HepG2 (cell line): ENCODE results near the gene TCAP. TPM values are rescaled to one million over a fixed set of nuclear protein-coding genes. Genes with fewer than 3 reads are reported as not detected.

Experiments used
- DR1 ChIP-seq: sonication (generic); formaldehyde crosslinking; IDR thresholded peaks from 2 replicates; pipeline ENCODE4 v1.8.0; 2021; ENCODE audit warnings: mild to moderate bottlenecking, missing genetic modification reagents, inconsistent platforms
- IKZF4 ChIP-seq: sonication (generic); formaldehyde crosslinking; IDR thresholded peaks from 2 replicates; pipeline ENCODE4 v1.5.1; 2020; ENCODE audit warnings: borderline replicate concordance, mild to moderate bottlenecking, low read depth, missing genetic modification reagents; ENCODE audit errors: not compliant biosample characterization
- LCORL ChIP-seq, 2 experiments: fragments of 450-650 bp in 1 of 2; sonication (generic) in 1 of 2; formaldehyde crosslinking in 1 of 2; IDR thresholded peaks; 2 replicates each; pipeline versions ENCODE4 v1.5.0 to v1.6.1; 2017 to 2020; ENCODE audit warnings: antibody characterized with exemption in 1 of 2, missing genetic modification reagents in 1 of 2
- NFE2 ChIP-seq: sonication (generic); formaldehyde crosslinking; IDR thresholded peaks from 2 replicates; pipeline ENCODE4 v1.4.0; 2020; ENCODE audit warnings: missing genetic modification reagents
- NFE2L1 ChIP-seq: sonication (generic); formaldehyde crosslinking; IDR thresholded peaks from 2 replicates; pipeline ENCODE4 v1.4.0; 2020; ENCODE audit warnings: missing genetic modification reagents, mild to moderate bottlenecking, borderline replicate concordance
- PCBP1 ChIP-seq: fragments of 200-400 bp; formaldehyde crosslinking; IDR thresholded peaks from 2 replicates; pipeline ENCODE4 v1.6.1; 2017; ENCODE audit warnings: mild to moderate bottlenecking, low read depth, low read length, borderline replicate concordance
- PHF8 ChIP-seq: sonication (generic); formaldehyde crosslinking; IDR thresholded peaks from 2 replicates; pipeline ENCODE4 v1.5.0; 2020; ENCODE audit warnings: missing genetic modification reagents
- RAD21 ChIP-seq: fragments of 450-650 bp; formaldehyde crosslinking; IDR thresholded peaks from 2 replicates; pipeline ENCODE4 v1.5.0; 2020; ENCODE audit warnings: mild to moderate bottlenecking
- ZNF180 ChIP-seq: sonication (generic); formaldehyde crosslinking; IDR thresholded peaks from 2 replicates; pipeline ENCODE4 v1.4.0; 2020; ENCODE audit warnings: low read depth, missing genetic modification reagents, borderline replicate concordance
- ZNF230 ChIP-seq: sonication (generic); formaldehyde crosslinking; IDR thresholded peaks from 2 replicates; pipeline ENCODE4 v1.4.0; 2020; ENCODE audit warnings: mild to moderate bottlenecking, missing genetic modification reagents
- ZNF235 ChIP-seq: sonication (generic); formaldehyde crosslinking; IDR thresholded peaks from 2 replicates; pipeline ENCODE4 v1.8.1; 2023; ENCODE audit warnings: mild to moderate bottlenecking, missing genetic modification reagents, borderline replicate concordance
- ZNF605 ChIP-seq: sonication (generic); formaldehyde crosslinking; IDR thresholded peaks from 2 replicates; pipeline ENCODE4 v1.8.0; 2022; ENCODE audit warnings: mild to moderate bottlenecking, missing genetic modification reagents
- polyA plus RNA-seq, 8 experiments: library from polyadenylated mRNA; depleted of rRNA in 3 of 8; stranded (reverse) in 7 of 8; unstranded in 1 of 8; fragments of >200 nt; fragmentation: Illumina TruSeq in 4 of 8; extraction: Trizol in 4 of 8; gene quantifications; 2 replicates each; pipeline versions ENCODE4 v1.2.1 to v1.2.3, GENCODE V29; 2011 to 2016; ENCODE audit warnings: low read depth in 4 of 8, missing spikeins in 1 of 8, mixed read lengths in 1 of 8; ENCODE audit not compliant: insufficient read depth in 1 of 8
- total RNA-seq, 5 experiments: library from RNA; depleted of rRNA; stranded (reverse); fragments of >200 nt; fragmentation: Illumina TruSeq; extraction: Trizol; gene quantifications; 2 replicates each; pipeline ENCODE4 v1.2.3, GENCODE V29; 2016; ENCODE audit warnings: low read depth in 1 of 5
- TF ChIP-seq, protein P1 (sequence below): sonication (generic); formaldehyde crosslinking; IDR thresholded peaks from 2 replicates; pipeline ENCODE4 v1.5.1; 2020; ENCODE audit warnings: missing genetic modification reagents, mild to moderate bottlenecking, borderline replicate concordance
- TF ChIP-seq, protein P2 (sequence below): sonication (generic); formaldehyde crosslinking; IDR thresholded peaks from 2 replicates; pipeline ENCODE4 v1.4.0; 2020; ENCODE audit warnings: missing genetic modification reagents
- TF ChIP-seq, protein P3 (sequence below), 2 experiments: fragments of 450-650 bp in 1 of 2; sonication (generic) in 1 of 2; formaldehyde crosslinking in 1 of 2; IDR thresholded peaks; 2 replicates each; pipeline versions ENCODE4 v1.6.1 to v1.8.0; 2016 to 2022; ENCODE audit warnings: antibody characterized with exemption in 1 of 2, mild to moderate bottlenecking in 1 of 2, missing genetic modification reagents in 1 of 2

The TCAP gene
- total and polyA plus RNA-seq, 2 of the 13 experiments (the other 11 are each of a cell fraction or from before 2014, with no cell fraction given), result 0.24 to 0.65 TPM

DNA sequence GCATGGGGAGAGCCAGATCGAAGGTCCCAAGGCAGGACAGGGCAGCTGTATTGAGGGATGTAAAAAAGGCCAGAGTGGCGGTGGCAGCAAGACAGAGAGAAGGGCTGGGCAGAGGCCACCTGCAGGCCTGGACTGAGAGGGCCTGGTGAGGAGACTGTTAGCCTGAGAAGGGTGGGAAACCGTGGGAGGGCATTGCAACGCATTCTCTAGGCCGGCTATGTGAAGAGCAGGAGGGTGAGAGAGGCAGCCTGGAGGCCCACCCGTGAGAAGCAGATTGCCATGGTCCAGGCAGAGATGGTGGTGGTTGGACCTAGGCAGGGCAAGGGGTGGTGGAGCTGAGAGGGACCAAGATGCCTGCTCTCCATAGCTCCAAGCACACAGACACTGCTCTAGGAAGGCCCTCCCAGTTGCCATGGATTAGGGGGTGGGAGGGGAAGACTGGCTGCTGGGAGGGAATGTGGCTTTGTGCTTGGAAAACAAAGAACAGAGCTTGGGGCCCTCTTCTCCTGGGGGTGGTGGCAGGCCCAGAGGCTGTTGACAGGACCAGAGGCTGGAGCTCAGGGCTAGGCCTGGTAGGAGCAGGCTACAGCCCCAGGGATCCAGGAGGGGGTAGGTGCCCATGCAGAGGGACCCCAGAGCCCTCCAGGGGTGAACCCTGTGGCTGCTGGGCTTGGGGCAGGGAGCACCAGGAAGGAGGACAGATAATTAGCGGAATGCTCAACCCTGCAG lies 12.4 kb upstream of the TCAP start (continued):
- TF ChIP-seq, protein P1, sequence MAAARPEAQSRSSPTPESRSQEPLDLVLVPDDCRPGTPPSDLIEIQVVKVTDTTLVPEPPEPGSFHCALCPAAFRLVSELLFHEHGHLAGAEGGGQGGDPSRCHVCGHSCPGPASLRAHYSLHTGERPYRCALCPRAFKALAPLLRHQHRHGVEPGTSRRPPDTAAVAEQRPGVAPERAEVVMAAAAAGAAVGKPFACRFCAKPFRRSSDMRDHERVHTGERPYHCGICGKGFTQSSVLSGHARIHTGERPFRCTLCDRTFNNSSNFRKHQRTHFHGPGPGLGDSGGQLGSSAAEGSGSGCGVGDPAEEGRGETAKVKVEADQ (CRISPR knock-in tag), result no peak
- TF ChIP-seq ZNF235 (CRISPR knock-in tag), result no peak; the same call in 1 of the 2 replicates
- no peak for TF ChIP-seq ZNF180 (CRISPR knock-in tag)
- TF ChIP-seq, protein P2, sequence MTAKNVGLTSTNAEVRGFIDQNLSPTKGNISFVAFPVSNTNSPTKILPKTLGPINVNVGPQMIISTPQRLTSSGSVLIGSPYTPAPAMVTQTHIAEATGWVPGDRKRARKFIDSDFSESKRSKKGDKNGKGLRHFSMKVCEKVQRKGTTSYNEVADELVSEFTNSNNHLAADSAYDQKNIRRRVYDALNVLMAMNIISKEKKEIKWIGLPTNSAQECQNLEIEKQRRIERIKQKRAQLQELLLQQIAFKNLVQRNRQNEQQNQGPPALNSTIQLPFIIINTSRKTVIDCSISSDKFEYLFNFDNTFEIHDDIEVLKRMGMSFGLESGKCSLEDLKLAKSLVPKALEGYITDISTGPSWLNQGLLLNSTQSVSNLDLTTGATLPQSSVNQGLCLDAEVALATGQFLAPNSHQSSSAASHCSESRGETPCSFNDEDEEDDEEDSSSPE, result no peak
- TF ChIP-seq IKZF4 (CRISPR knock-in tag), result no peak
- no peak for TF ChIP-seq DR1 (CRISPR knock-in tag)
- no peak for TF ChIP-seq LCORL (IDR thresholded peaks at IDR 0.05)
- peak; percentile 84 for TF ChIP-seq LCORL (CRISPR knock-in tag; IDR thresholded peaks at IDR 0.05)
- no peak for TF ChIP-seq PCBP1
- no peak for TF ChIP-seq ZNF230 (CRISPR knock-in tag)
- no peak; the same call in 1 of the 2 replicates for TF ChIP-seq PHF8
- TF ChIP-seq RAD21 (CRISPR knock-in tag), result no peak
- TF ChIP-seq, protein P3, sequence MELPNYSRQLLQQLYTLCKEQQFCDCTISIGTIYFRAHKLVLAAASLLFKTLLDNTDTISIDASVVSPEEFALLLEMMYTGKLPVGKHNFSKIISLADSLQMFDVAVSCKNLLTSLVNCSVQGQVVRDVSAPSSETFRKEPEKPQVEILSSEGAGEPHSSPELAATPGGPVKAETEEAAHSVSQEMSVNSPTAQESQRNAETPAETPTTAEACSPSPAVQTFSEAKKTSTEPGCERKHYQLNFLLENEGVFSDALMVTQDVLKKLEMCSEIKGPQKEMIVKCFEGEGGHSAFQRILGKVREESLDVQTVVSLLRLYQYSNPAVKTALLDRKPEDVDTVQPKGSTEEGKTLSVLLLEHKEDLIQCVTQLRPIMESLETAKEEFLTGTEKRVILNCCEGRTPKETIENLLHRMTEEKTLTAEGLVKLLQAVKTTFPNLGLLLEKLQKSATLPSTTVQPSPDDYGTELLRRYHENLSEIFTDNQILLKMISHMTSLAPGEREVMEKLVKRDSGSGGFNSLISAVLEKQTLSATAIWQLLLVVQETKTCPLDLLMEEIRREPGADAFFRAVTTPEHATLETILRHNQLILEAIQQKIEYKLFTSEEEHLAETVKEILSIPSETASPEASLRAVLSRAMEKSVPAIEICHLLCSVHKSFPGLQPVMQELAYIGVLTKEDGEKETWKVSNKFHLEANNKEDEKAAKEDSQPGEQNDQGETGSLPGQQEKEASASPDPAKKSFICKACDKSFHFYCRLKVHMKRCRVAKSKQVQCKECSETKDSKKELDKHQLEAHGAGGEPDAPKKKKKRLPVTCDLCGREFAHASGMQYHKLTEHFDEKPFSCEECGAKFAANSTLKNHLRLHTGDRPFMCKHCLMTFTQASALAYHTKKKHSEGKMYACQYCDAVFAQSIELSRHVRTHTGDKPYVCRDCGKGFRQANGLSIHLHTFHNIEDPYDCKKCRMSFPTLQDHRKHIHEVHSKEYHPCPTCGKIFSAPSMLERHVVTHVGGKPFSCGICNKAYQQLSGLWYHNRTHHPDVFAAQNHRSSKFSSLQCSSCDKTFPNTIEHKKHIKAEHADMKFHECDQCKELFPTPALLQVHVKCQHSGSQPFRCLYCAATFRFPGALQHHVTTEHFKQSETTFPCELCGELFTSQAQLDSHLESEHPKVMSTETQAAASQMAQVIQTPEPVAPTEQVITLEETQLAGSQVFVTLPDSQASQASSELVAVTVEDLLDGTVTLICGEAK (IDR thresholded peaks at IDR 0.05), result no peak
- TF ChIP-seq, protein P3 (CRISPR knock-in tag; IDR thresholded peaks at IDR 0.05), result no peak
- no peak for TF ChIP-seq NFE2L1 (CRISPR knock-in tag)
- no peak for TF ChIP-seq ZNF605
- no peak for TF ChIP-seq NFE2 (CRISPR knock-in tag)
